ENCODE measurements around the gene NPAS3.
A peak's percentile ranks its signal among the peaks of the same experiment; 100 is the strongest.

The NPAS3 gene

DNA sequence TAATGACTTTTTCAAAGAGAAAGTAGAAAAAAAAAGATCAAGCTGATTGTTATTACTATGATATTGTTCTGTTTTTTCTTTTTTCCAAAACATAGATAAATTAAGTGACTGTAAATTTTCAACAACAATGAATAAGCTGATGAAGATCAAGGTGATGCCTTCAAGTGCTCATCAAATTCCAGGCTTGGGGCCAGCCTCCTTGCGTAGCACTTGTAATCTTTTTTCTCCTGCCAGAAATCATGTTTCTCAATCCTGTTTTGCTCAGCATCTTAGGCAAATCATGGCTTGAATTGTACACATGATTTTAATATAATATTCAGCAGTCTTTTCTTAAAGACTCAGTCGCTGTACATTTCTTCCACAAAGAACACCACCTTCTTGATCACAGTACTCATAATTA is 333.2 kb downstream of the NPAS3 start:
- no peak for DNase-seq

GRCh38 chr14:33273978-33274377 is 335.3 kb downstream of the NPAS3 start:
- no peak for DNase-seq

GRCh38 chr14:33275879-33276278 is 337.2 kb downstream of the NPAS3 start:
- no peak for DNase-seq

GRCh38 chr14:33279865-33280264 is 341.2 kb downstream of the NPAS3 start:
- DNase-seq, result no peak

DNA sequence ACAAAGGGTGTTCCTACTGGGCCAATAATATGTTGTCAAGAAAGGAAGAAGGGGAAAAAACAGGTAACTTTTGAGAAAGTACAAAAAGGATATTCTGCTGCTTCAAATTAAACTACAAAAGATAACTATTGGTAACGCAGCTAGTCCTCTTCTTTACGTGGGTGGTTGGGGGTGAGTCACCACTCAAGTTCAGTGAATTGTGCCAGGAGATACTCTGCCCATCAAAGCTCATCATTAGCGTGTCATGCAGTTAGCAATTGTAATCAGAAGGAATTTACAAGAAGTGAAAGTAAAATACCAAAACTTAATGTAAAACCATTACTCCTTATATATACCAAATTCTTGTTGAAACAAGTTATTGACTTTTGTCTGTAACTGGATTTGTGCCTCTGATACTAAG is 342.0 kb downstream of the NPAS3 start:
- no peak for DNase-seq

DNA sequence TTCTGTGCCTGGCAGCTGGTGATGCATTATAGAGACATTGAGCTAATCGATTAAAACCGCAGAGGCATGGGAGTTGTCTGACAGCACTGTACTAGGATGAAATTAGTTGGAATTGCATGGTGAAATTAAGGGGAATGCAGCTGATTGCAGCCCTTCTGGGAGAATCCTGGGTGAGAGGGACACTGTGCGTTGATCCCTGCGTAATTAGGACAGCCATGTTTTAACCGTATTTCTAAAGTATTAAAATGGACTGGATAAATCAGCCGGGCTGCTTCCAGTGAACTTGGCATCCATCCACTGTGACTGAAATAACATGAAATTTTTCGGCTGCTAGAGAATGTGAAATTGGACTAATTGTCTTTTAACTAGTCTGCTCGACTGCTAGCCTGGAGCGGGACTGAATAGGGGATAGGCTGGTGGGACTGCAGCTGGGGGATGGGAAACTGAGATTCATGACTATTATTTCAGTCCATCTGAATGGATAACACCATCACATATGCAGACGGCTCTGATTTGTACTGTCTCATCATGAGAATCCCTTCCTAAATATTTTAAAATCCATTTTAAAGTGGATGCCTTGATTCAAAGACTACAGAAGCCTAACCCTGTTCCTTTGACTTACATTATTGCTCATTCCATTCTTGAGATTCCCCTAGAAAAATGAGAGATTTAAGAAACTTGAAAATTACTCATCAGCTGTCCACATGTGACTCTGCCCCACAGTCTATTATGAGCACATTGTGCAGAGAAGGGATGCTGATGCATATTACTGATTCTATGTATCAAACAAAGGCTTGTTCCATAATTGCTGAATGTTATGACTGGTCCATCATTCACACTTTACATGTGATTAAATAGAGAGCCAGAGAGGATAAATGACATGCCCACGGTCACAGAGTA is 343.9 kb downstream of the NPAS3 start:
- no peak for DNase-seq

DNA sequence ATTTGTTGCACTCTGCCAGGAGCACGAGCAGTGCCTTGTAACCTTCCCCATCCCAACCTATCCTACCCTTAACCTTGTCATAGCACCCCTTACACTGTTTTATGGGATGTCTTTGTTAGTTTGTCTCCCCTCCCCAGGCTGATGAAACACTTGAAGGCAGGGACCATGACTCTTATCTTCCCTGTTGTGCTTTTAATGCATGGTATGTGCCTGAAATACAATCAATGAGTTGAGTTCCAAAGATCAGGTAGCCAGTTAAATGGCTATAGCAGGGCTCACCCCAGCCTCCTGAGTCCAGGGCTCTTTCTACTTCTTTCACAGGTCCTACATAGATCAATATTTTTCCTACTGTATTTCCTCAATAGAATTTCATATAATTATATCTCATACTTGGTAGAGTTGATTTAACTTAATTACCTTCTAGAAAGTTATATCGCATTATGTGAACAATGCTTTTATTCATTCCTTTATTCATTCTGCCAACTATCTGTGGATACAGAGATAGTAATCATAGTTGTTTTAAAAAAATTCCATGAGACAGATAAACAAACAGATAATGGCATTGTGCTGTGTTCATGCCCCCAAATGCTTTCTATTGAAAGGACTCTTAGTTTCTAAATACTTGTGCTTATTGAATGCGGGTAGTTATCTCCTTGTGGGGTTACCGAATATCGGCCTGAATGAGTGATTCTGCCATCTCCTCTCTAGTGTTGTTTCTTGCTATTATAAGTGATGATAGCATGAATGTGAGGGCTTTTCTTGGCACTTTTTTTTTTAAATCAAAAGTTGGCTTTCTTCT is 347.4 kb downstream of the NPAS3 start:
- no peak for DNase-seq

DNA sequence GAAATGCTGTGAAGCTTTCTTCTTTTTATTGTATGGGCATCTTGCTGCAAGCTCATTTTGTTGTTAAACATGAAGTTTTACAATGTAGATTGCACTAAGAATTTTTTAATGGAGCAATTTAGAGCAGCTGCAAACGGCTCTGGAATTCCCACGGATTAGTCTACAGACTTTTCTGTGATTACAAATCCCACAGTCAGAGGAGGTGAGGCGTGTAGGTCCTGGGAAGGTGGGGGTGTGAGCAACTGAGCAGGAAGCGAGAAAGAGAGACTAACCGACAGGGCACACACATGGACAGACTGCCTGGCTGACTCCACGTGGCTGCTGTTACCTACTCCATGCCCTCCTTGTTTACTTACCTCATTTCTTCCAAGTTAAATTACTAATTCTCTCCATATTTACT is 348.5 kb downstream of the NPAS3 start:
- DNase-seq, result no peak

GRCh38 chr14:33290641-33291040 is 352.0 kb downstream of the NPAS3 start:
- no peak for DNase-seq

GRCh38 chr14:33291529-33292104 is 352.9 kb downstream of the NPAS3 start:
- DNase-seq, result no peak

GRCh38 chr14:33294419-33294818 is 355.7 kb downstream of the NPAS3 start:
- DNase-seq, result no peak

DNA sequence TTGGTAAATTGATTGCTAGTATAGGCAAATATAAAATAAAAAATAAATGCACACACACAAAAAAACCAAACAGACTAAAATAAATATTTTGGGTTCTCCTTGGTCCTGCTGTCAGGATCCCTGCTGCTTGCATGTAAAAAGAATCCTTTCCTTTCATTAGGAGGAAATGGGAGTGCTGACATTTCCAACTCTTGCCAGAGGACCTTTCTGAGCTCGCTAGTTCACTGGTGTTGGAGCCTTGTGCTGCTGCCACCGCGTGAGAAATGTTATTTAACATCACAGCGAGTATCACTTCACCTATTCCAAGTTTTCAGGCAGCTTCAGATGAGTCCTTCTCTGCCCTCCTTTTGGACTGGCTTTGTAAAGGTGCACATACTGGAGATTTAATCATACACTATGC is 358.9 kb downstream of the NPAS3 start:
- no peak for DNase-seq

DNA sequence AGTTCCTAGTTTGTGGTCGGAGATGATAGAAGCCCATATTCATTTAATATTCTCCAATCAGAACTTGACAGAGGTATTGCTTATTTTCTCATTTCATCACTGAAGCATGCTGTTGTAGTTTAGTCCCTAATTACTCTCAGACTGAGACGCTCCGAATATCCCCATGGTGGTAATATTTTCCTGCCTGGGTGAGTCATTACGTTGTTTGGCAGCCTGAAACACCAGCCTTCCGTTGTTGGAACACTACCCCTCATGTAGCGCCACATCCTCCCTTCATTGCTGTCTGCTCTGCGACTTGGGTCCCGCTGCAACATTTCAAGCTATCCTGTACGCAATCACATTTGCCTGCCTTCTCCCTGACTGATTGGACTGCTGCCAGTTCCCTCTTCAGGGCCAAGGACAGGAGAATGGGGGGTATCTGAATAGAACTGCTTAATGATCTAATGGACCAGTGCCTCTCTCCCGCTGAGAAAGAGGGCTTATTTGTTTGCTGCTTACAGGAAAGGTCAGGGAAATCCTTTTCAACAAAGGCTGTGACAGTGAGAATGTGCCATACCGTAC is 369.1 kb downstream of the NPAS3 start:
- DNase-seq, result peak; percentile 51

GRCh38 chr14:33309106-33309505 is 370.4 kb downstream of the NPAS3 start:
- no peak for DNase-seq

- DNase-seq, result no peak
Observed at GRCh38 chr14:33315217-33315616, 376.5 kb downstream of the NPAS3 start.

GRCh38 chr14:33315721-33316120 is 377.0 kb downstream of the NPAS3 start:
- no peak for DNase-seq

DNA sequence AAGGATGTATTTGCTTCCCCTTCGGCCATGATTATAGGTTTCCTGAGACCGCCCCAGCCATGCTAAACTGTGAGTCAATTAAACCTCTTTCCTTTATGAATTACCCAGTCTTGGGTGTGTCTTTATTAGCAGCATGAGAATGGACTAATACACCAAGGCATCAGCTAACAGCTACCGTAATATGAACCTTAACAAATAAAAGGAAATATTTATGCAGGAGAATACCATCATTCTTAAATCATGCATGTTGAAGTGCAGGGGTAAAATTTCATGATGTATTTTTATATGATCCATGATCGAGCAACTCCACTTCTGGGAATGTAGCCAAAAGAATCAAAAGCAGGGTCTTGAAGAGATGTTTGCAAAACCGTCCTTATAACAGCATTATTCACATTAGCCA is 379.0 kb downstream of the NPAS3 start:
- DNase-seq, result no peak

DNA sequence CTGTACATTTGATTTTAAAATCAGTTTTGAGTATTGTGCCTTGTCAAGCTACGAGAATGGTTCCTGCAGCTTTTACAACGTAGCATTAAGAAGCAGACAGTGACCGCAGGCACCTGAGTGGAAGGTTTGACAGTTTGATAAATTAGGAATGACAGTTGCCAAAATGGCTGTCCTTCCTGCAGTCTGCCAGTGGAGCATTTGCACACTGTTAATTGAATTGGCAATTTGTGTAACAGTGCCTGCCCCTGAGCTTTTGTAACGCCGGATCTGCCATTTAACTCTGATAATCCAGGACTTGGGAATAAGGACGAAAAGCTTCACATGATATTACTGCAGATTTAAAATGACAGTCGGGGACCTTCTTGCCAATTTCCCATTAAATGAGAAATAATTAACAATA is 385.3 kb downstream of the NPAS3 start:
- DNase-seq, result no peak

DNA sequence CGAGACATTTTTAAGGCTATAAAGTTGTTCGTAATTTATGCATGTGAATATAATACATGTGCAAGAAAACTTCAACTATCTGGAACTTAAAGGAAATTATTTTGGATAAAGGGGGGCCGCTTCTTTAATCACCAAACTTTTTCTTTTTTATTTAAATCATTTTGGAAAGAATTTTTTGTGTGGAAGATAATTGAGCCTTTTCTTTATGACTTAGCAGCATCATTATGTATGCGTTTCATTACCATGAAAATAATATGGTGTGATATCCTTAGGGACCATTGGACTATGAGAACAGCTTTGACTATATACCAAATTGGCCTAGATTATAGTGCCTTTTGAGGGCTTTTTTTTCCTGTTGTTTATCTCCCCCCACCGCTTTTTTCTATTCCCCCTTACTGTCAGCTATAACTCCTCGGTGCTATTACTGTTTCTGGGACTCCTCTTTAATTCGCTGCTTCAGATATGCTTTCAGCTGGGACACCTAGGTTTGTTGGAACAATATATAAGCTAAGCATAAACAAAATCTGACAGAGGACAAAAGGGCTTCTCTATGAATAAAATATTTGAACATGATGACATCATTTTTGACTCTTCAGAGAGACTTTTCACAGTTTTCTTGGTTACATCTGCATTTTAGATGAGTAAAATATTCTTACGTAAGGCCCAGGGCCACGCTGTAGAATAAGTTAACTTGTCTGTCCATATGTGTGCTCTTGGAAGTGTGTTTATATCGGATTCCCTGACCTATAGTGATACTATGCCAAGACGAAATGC is 392.7 kb downstream of the NPAS3 start:
- no peak for DNase-seq

- DNase-seq, result peak; percentile 40
Observed at GRCh38 chr14:33332497-33332896, 393.8 kb downstream of the NPAS3 start.

DNA sequence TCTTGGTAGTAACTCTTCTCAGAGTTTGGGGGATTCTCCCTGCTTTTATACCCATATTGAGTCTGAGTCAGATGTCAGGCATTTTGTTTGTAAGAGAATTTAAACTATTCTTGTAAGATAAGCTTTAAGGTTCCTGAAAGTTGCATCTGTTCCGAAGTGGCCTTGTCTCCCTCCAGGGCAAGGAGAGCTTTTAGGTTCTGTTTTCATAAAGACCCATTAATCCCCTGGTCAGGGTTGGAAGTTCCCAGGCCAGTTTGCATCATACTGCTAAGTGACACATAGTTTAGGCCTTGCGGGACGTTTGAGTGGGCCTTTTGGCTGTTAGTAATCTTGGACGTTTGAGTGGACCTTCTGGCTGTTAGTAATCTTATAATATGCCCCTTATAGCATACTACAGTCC is 396.7 kb downstream of the NPAS3 start:
- no peak for DNase-seq

GRCh38 chr14:33342299-33342974 is 403.8 kb downstream of the NPAS3 start:
- DNase-seq, result no peak
